Measurements from ENCODE around the gene GLB1L3.

Gene GLB1L3

GRCh38 chr11:134332782-134333181 is 56.6 kb downstream of the GLB1L3 start:
- TF ChIP-seq, protein P1, sequence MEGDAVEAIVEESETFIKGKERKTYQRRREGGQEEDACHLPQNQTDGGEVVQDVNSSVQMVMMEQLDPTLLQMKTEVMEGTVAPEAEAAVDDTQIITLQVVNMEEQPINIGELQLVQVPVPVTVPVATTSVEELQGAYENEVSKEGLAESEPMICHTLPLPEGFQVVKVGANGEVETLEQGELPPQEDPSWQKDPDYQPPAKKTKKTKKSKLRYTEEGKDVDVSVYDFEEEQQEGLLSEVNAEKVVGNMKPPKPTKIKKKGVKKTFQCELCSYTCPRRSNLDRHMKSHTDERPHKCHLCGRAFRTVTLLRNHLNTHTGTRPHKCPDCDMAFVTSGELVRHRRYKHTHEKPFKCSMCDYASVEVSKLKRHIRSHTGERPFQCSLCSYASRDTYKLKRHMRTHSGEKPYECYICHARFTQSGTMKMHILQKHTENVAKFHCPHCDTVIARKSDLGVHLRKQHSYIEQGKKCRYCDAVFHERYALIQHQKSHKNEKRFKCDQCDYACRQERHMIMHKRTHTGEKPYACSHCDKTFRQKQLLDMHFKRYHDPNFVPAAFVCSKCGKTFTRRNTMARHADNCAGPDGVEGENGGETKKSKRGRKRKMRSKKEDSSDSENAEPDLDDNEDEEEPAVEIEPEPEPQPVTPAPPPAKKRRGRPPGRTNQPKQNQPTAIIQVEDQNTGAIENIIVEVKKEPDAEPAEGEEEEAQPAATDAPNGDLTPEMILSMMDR (IDR thresholded peaks at IDR 0.05) = no peak

DNA sequence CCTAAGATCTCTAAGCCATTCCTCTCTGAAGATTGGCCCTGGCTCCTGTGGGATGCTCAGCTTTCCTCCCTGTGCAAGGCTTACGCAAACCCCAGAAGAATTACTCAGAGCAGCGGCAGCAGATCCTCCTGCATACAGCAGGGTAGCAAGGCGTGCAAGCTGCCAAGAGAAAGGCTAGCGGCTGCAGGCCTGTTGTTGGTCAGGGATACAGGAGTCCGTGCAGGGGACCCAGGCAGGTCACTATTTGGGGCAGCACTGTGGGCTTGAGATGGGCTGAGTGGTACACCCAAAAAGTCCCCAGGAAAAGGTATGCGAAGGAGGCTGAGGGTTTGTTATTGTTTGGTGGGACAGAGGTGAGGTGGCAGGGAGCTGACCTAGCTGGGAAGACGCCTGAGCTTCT is 57.1 kb downstream of the GLB1L3 start:
- TF ChIP-seq, protein P1 (IDR thresholded peaks at IDR 0.05) = no peak

GRCh38 chr11:134333946-134334345 is 57.8 kb downstream of the GLB1L3 start:
- TF ChIP-seq, protein P1 (IDR thresholded peaks at IDR 0.05) = no peak

DNA sequence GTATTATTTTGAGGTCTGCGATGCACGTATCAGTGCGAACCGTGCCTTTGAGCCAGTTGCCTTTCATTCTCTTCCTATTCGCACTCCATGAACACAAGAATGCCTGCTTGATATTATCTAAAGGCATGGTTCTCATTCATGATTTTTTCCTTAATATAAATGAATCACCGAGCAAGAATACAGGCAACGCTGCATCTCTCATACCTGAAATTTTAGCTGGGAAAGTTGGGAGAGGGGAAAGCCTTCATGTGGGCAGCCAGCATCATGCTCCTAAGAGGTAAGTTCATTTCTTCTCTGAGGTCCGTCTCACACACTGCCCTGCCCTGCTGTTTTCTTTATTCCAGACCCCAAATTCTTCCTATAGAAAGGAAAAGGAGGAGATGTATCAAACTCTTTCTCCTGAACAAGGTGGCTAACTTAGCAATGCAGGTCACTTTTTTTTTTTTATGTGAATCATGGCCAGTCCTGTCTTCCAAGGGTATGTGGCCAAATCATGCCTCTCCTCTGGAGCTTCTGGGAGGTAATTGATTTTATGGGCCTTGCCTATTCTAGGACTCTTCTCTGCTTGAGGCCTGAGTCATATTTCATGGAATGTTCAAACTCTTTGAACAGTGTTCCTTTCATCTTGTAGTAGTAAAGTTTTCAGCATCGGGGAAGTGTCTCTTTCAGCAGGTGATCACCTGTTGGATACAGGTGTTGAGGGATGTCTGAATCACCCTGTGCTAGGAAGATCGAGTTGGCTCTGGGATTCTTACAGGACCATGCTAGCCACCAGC is 58.8 kb downstream of the GLB1L3 start:
- TF ChIP-seq, protein P1 (IDR thresholded peaks at IDR 0.05) = no peak

GRCh38 chr11:134337051-134337450 is 60.9 kb downstream of the GLB1L3 start:
- TF ChIP-seq, protein P1 (IDR thresholded peaks at IDR 0.05) = no peak

- TF ChIP-seq, protein P1 (IDR thresholded peaks at IDR 0.05) = no peak
Observed at GRCh38 chr11:134338068-134338467, 61.9 kb downstream of the GLB1L3 start.

DNA sequence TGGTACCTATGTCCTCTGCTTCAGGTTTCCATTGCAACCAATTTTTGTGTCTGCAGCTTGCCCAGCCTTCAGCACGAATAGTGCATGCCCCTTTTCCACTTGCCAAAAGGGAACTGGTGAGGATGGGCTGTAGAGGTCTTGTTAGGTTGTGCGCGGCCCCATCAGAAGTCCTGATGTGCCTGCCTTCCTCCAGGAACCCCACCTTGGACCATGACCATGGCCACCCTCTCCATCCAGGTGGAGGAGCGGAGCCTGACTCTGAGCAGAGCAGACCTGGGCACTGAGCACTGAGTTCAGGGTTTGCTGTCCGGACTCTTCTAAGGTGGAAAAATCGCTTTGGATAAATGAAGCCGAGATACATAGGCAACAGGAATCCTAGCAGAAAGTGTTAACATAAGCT is 62.5 kb downstream of the GLB1L3 start:
- TF ChIP-seq, protein P1 (IDR thresholded peaks at IDR 0.05) = no peak

Measured in LNCAP (cell line).